ENCODE results near the gene MN1.

Gene MN1

DNA sequence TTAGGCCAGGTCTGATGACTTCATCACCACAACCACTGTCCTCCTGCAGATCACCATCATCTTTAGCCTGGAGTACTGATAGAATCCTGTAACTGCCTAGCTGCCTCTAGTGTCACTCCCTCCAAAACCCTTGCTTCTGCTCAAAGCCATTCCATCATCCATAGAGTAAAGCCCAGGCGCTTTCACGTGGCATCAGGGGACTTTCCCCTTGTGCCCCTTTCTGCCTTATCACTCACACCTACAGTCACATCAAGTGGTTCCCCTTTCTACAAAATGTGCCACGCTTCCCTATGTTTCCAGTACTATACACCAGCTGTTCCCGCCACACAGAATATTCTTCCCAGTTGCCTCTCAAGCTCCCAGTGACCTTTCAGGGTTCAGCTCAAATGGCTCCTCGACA, 75.9 kb downstream of the MN1 start:
- H3K36me3 Mint-ChIP-seq = peaks cover 0 to 1% of the 10 kb centered on the region in 2 donors
- peaks cover 7 to 11% of the 10 kb centered on the region in 2 donors for H3K4me1 Mint-ChIP-seq
- H3K9me3 Mint-ChIP-seq = peaks cover 6 to 10% of the 10 kb centered on the region in 2 donors
- no peak overlapping the region for H3K27ac Mint-ChIP-seq
- ATAC-seq (replicated peaks) (peak in 1 of 2 donors; percentile 42), DNase-seq (no peak)
- H3K4me3 Mint-ChIP-seq = no peak overlapping the region
- H3K27me3 Mint-ChIP-seq = peaks cover 0 to 4% of the 10 kb centered on the region in 2 donors

- H3K4me1 Mint-ChIP-seq = peaks cover 7 to 11% of the 10 kb centered on the region in 2 donors
- H3K27me3 Mint-ChIP-seq = peaks cover 0 to 4% of the 10 kb centered on the region in 2 donors
- H3K36me3 Mint-ChIP-seq = peaks cover 0 to 1% of the 10 kb centered on the region in 2 donors
- no peak overlapping the region for H3K27ac Mint-ChIP-seq
- ATAC-seq (replicated peaks) = no peak
- no peak for DNase-seq
- H3K9me3 Mint-ChIP-seq = peaks cover 6 to 10% of the 10 kb centered on the region in 2 donors
- H3K4me3 Mint-ChIP-seq = no peak overlapping the region
Observed at GRCh38 chr22:27724709-27725108, 76.8 kb downstream of the MN1 start.

GRCh38 chr22:27724157-27724556, 77.4 kb downstream of the MN1 start:
- Mint-ChIP-seq H3K36me3 (peaks cover 0 to 1% of the 10 kb centered on the region in 2 donors), H3K27ac (no peak overlapping the region), H3K4me3 (no peak overlapping the region), H3K4me1 (peaks cover 9 to 11% of the 10 kb centered on the region in 2 donors), H3K9me3 (peaks cover 6 to 10% of the 10 kb centered on the region in 2 donors), H3K27me3 (peaks cover 0 to 4% of the 10 kb centered on the region in 2 donors)
- no peak for ATAC-seq (replicated peaks)
- DNase-seq = no peak

GRCh38 chr22:27723708-27724107, 77.8 kb downstream of the MN1 start:
- Mint-ChIP-seq H3K27me3 (peaks cover 0 to 4% of the 10 kb centered on the region in 2 donors), H3K9me3 (peaks cover 6 to 10% of the 10 kb centered on the region in 2 donors), H3K4me3 (no peak overlapping the region), H3K4me1 (peaks cover 9 to 11% of the 10 kb centered on the region in 2 donors), H3K27ac (no peak overlapping the region), H3K36me3 (peaks cover 0 to 1% of the 10 kb centered on the region in 2 donors)
- DNase-seq = no peak
- no peak for ATAC-seq (replicated peaks)

GRCh38 chr22:27723158-27723557, 78.4 kb downstream of the MN1 start:
- Mint-ChIP-seq H3K9me3 (peaks cover 6 to 10% of the 10 kb centered on the region in 2 donors), H3K4me1 (peaks cover 9 to 11% of the 10 kb centered on the region in 2 donors), H3K27ac (no peak overlapping the region), H3K27me3 (peaks cover 0 to 4% of the 10 kb centered on the region in 2 donors), H3K4me3 (no peak overlapping the region), H3K36me3 (peaks cover 0 to 1% of the 10 kb centered on the region in 2 donors)
- DNase-seq = no peak
- no peak for ATAC-seq (replicated peaks)

DNA sequence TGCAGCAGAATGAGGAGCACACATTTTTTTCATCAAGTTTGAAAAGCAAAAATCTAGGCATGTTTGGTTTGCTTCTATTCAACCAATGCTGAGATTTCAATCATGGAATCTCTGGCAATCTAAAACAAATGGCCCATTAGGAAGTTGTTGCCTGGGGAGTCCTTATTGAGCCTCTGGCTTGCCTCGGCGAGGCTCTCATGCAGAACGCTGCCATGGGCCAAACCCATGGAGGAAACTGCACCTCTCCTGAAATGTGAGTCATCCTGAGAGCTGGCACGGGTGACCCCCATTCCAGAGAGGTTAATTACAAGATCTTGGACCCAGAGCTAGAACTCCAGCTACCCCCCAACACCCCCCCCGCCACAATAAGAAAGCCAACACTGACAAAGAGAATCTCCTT, 80.7 kb downstream of the MN1 start:
- DNase-seq = no peak
- peaks cover 3 to 6% of the 10 kb centered on the region in 2 donors for H3K27me3 Mint-ChIP-seq

GRCh38 chr22:27719535-27720227, 81.9 kb downstream of the MN1 start:
- Mint-ChIP-seq H3K9me3 (peaks cover 3 to 4% of the 10 kb centered on the region in 2 donors), H3K4me1 (peaks cover 0 to 4% of the 10 kb centered on the region in 2 donors), H3K36me3 (no peaks in the 10 kb centered on the region), H3K27me3 (peaks cover 4 to 6% of the 10 kb centered on the region in 2 donors), H3K27ac (no peak overlapping the region), H3K4me3 (no peak overlapping the region)
- DNase-seq (no peak), ATAC-seq (replicated peaks) (no peak)

More for the DNA sequence above, 80.7 kb downstream of the MN1 start:
- Mint-ChIP-seq H3K4me3 (no peak overlapping the region), H3K4me1 (peaks cover 0 to 4% of the 10 kb centered on the region in 2 donors), H3K36me3 (peaks cover 0 to 1% of the 10 kb centered on the region in 2 donors), H3K27ac (no peak overlapping the region), H3K9me3 (peaks cover 6 to 10% of the 10 kb centered on the region in 2 donors)
- no peak for ATAC-seq (replicated peaks)

- Mint-ChIP-seq H3K27ac (no peak overlapping the region), H3K4me1 (peaks cover 0 to 4% of the 10 kb centered on the region in 2 donors), H3K9me3 (peaks cover 3 to 4% of the 10 kb centered on the region in 2 donors), H3K27me3 (peaks cover 4 to 6% of the 10 kb centered on the region in 2 donors), H3K4me3 (no peak overlapping the region), H3K36me3 (no peaks in the 10 kb centered on the region)
- ATAC-seq (replicated peaks) (no peak), DNase-seq (no peak)
Observed at GRCh38 chr22:27719036-27719347, 82.6 kb downstream of the MN1 start.

DNA sequence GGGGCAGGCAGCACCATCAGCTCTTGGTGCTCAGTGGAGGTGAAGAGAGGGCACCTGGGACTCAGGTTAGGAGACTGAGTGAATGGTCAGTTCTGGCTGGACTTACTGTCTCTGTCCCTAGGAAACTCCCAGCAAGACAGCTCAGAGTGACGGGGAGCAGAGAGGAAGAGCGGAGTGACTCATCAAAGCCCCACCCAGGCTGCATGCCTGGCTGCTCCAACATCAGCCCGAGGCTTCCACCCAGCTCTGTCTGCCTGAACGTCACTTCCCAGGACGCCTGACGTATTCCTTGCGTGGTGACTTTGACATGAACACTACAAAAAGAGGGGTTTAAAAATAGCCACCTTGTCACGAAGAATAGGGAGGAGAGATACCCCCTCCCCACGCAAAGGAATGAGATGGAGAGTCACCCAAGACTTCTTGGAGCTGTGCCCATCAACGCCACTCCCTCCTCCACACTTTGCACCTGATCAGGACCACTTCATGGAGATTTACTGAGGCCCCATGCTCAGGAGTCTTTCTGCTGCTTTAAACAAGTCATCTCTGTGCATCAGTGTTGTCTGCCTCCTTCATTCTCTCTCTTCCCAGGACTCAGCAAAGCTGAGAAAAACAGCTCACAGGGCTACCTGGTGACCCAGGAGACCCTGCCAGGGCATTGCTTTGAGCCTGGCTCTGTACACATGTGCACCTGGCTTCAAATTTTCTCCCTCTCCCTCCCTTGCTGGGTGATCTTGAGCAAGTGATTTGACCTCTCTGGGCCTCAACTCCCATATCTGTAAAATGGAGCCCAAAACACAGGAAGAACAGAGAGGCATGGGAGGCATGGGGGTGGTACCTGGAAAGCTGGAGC, 83.1 kb downstream of the MN1 start:
- Mint-ChIP-seq H3K36me3 (no peaks in the 10 kb centered on the region), H3K9me3 (no peaks in the 10 kb centered on the region), H3K27me3 (peaks cover 6 to 7% of the 10 kb centered on the region in 2 donors), H3K4me3 (no peak overlapping the region), H3K4me1 (peaks cover 0 to 2% of the 10 kb centered on the region in 2 donors), H3K27ac (peak overlapping the region; percentile 15)
- ATAC-seq (replicated peaks) = no peak
- DNase-seq = no peak

DNA sequence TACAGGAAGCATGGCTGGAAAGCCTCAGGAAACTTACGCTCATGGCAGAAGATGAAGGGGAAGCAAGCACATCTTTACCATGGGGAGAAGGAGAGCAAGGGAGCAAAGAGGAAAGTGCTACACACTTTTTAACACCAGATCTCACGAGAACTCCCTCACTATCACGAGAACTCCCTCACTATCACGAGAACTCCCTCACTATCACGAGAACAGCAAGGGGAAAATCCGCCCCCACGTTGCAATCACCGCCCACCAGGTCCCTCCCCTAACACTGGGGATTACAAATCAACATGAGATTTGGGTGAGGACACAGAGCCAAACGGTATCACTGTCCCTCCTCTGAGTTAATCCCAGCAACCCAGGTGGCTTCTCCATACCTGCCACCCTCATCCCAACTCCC, 84.5 kb downstream of the MN1 start:
- ATAC-seq (replicated peaks) (no peak), DNase-seq (no peak)
- Mint-ChIP-seq H3K9me3 (no peaks in the 10 kb centered on the region), H3K4me3 (no peak overlapping the region), H3K4me1 (peaks cover 0 to 2% of the 10 kb centered on the region in 2 donors), H3K27ac (no peak overlapping the region), H3K36me3 (no peaks in the 10 kb centered on the region), H3K27me3 (peaks cover 6 to 11% of the 10 kb centered on the region in 2 donors)

DNA sequence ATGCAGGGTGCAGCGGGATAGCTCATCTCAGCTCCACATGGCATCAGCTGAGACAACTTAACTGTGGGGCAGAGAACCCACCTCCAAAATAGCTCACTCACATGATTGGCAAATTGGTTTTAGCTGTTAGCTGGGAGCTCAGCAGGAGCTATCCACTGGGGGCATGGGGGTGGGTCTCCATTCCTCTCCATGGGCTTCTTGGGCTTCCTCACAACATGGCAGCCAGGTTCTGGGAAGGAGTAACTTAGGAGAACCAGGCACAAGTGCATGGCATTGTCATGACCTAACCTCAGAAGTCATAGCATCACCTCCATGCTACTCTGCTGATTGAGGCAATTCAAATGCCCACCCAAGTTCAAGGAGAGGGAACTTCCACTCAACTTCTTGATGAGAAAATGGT, 85.5 kb downstream of the MN1 start:
- no peaks in the 10 kb centered on the region for H3K9me3 Mint-ChIP-seq
- no peaks in the 10 kb centered on the region for H3K36me3 Mint-ChIP-seq
- peaks cover 6 to 14% of the 10 kb centered on the region in 2 donors for H3K27me3 Mint-ChIP-seq
- no peak overlapping the region for H3K27ac Mint-ChIP-seq
- ATAC-seq (replicated peaks) (no peak), DNase-seq (no peak)
- H3K4me3 Mint-ChIP-seq = no peak overlapping the region
- H3K4me1 Mint-ChIP-seq = peaks cover 0 to 2% of the 10 kb centered on the region in 2 donors

DNA sequence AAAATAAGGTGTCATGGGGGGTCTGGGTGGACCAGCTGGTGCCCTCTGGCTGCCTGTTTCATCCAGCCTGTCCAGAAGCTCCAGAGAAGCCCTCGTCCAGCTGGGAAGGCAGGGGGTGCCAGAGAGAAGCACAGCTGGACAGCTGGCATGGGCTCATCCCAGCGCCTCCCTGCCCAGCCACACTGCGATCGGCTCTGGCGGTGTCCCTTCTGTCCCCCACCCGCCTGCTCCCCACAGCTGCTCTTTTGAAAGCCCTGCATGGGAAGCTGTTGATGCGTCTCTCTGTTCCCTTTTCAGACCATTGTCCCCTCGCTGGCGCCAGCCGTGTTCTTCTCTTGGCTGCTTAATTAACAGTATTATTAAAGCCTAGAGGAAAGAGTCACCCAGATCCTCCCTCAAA, 86.5 kb downstream of the MN1 start:
- no peak overlapping the region for H3K4me3 Mint-ChIP-seq

DNA sequence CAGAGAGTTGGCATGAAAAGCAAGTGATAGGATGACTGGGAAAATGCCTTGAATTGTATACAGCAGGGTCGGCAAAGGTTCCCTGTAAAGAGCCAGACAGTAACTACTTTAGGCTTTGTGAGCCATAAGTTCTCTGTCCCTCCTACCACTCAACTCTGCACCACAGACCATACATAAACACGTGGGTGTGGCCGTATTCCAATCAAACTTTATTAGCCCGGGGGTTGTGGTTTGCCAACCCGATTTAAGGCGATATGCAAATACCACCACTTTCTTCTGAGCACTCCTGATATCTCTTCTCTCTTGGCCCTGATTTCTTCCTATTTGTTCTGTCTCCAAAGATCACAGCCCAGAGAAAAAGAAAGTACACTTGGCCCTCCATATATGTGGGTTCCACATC, 87.5 kb downstream of the MN1 start:
- Mint-ChIP-seq H3K27me3 (peaks cover 11 to 20% of the 10 kb centered on the region in 2 donors), H3K4me3 (no peak overlapping the region), H3K9me3 (no peaks in the 10 kb centered on the region), H3K4me1 (no peaks in the 10 kb centered on the region), H3K36me3 (no peaks in the 10 kb centered on the region), H3K27ac (no peak overlapping the region)
- DNase-seq (no peak), ATAC-seq (replicated peaks) (no peak)

More for the DNA sequence above, 86.5 kb downstream of the MN1 start:
- ATAC-seq (replicated peaks) = no peak
- DNase-seq = no peak
- no peaks in the 10 kb centered on the region for H3K36me3 Mint-ChIP-seq
- H3K27me3 Mint-ChIP-seq = peaks cover 11 to 20% of the 10 kb centered on the region in 2 donors
- no peaks in the 10 kb centered on the region for H3K9me3 Mint-ChIP-seq
- peaks cover 0 to 2% of the 10 kb centered on the region in 2 donors for H3K4me1 Mint-ChIP-seq
- no peak overlapping the region for H3K27ac Mint-ChIP-seq

DNA sequence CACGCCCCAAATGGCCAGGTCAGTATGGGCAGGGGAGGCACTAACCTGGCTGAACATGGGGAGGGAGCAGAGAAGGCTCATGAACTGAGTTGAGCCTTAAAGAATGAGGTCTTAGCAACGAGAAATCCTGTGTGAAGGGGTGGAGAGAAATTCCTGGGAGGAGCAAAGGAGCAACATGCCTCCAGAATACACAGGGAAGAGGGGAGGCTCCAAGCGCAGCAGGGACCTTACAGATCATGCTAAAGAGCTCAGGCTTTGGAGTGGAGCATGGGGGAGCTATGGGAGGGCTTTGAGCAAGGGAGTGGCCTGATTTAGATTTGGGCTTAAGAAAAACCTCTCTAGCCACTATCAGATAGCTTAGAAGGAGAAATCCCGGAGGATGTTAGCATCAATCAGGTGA, 88.1 kb downstream of the MN1 start:
- Mint-ChIP-seq H3K27me3 (peaks cover 11 to 20% of the 10 kb centered on the region in 2 donors), H3K36me3 (no peaks in the 10 kb centered on the region), H3K27ac (no peak overlapping the region), H3K9me3 (no peaks in the 10 kb centered on the region), H3K4me3 (no peak overlapping the region), H3K4me1 (no peaks in the 10 kb centered on the region)
- DNase-seq = no peak
- no peak for ATAC-seq (replicated peaks)

DNA sequence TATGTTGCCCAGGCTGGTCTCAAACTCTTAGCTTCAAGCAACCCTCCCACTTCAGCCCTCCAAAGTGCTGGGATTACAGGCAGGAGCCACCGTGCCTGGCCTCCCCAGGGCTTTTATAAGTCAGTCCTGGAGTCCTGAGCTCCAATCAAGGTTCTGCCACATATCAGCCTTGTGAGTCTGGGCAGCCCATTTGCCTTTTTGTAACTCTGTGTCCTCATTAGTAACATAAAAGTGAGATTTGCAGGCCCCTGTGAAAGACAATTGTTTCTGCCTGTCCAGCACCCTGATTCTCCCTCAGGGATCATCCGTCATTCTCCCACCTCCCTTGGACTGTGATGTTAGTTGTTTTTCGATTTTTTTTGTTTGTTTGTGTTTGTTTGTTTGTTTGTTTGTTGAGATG, 89.8 kb downstream of the MN1 start:
- DNase-seq = no peak
- H3K4me3 Mint-ChIP-seq = no peak overlapping the region
- ATAC-seq (replicated peaks) = no peak
- H3K27ac Mint-ChIP-seq = no peak overlapping the region
- no peaks in the 10 kb centered on the region for H3K36me3 Mint-ChIP-seq
- H3K27me3 Mint-ChIP-seq = peaks cover 5 to 20% of the 10 kb centered on the region in 2 donors
- H3K9me3 Mint-ChIP-seq = no peaks in the 10 kb centered on the region
- H3K4me1 Mint-ChIP-seq = no peaks in the 10 kb centered on the region

Data from stimulated activated naive B cell treated with anti-CD40 and anti-IgM and Interleukin-4, amounts not matched to agents 10 μg/mL and 1 μg/mL and 100 μg/mL, for 72 hours (primary cell).